ENCODE data around the gene TSHR. TPM values are rescaled to one million over a fixed set of nuclear protein-coding genes. Genes with fewer than 3 reads are reported as not detected.

Gene TSHR
- total RNA-seq, 4 donors from 2014 or later = 0.99 to 1.8 (median 1.1) TPM; not detected in 1

- H3K4me3 ChIP-seq (ENCODE audit: low read depth, poor library complexity, severe bottlenecking) = no peak overlapping the region
- intact Hi-C loops (cut with DNase I; ENCODE audit: low total_unique reads) = no loop called here
- TF ChIP-seq CTCF (IDR thresholded peaks at IDR 0.05) = no peak
- no peak for TF ChIP-seq POLR2A (IDR thresholded peaks at IDR 0.05)
- no peak for DNase-seq (ENCODE audit: low spot score in 2 of 2)
- 75 to 90% methylated on average over 4 of the region's 4 CpGs for whole genome bisulfite sequencing, 2 donors
Measured at GRCh38 chr14:81125536-81125935, 170.1 kb downstream of the TSHR start.

GRCh38 chr14:81127785-81128184 lies 172.4 kb downstream of the TSHR start:
- intact Hi-C loops (cut with DNase I; ENCODE audit: low total_unique reads) = no loop called here
- 62 to 70% methylated on average over 5 of the region's 5 CpGs for WGBS, 2 donors
- DNase-seq (ENCODE audit: low spot score in 2 of 2) = no peak
- TF ChIP-seq POLR2A (IDR thresholded peaks at IDR 0.05) (no peak), CTCF (IDR thresholded peaks at IDR 0.05) (no peak)
- no peak overlapping the region for H3K4me3 ChIP-seq (ENCODE audit: low read depth, poor library complexity, severe bottlenecking)

GRCh38 chr14:81129242-81129641 lies 173.8 kb downstream of the TSHR start:
- 96 to 100% methylated on average over 1 of the region's 1 CpG for WGBS, 2 donors
- no peak for DNase-seq (ENCODE audit: low spot score in 2 of 2)
- intact Hi-C loops (cut with DNase I; ENCODE audit: low total_unique reads) = no loop called here
- TF ChIP-seq CTCF (IDR thresholded peaks at IDR 0.05) = no peak
- no peak for TF ChIP-seq POLR2A (IDR thresholded peaks at IDR 0.05)
- H3K4me3 ChIP-seq (ENCODE audit: low read depth, poor library complexity, severe bottlenecking) = no peak overlapping the region

- WGBS, 2 donors = 19 to 24% methylated on average over 3 of the region's 3 CpGs
- H3K4me3 ChIP-seq (ENCODE audit: low read depth, poor library complexity, severe bottlenecking) = no peak overlapping the region
- no peak for TF ChIP-seq POLR2A (IDR thresholded peaks at IDR 0.05)
- no peak for TF ChIP-seq CTCF (IDR thresholded peaks at IDR 0.05)
- no peak for DNase-seq (ENCODE audit: low spot score in 2 of 2)
- intact Hi-C loops (cut with DNase I; ENCODE audit: low total_unique reads) = no loop called here
Measured at GRCh38 chr14:81132468-81132867, 177.0 kb downstream of the TSHR start.

GRCh38 chr14:81133400-81133799 lies 178.0 kb downstream of the TSHR start:
- no peak overlapping the region for H3K4me3 ChIP-seq (ENCODE audit: low read depth, poor library complexity, severe bottlenecking)
- intact Hi-C loops (cut with DNase I; ENCODE audit: low total_unique reads) = no loop called here
- 74 to 77% methylated on average over 2 of the region's 2 CpGs for WGBS, 2 donors
- no peak for DNase-seq (ENCODE audit: low spot score in 2 of 2)
- no peak for TF ChIP-seq POLR2A (IDR thresholded peaks at IDR 0.05)
- no peak for TF ChIP-seq CTCF (IDR thresholded peaks at IDR 0.05)

GRCh38 chr14:81137316-81137715 lies 181.9 kb downstream of the TSHR start:
- no peak for TF ChIP-seq POLR2A (IDR thresholded peaks at IDR 0.05)
- TF ChIP-seq CTCF (IDR thresholded peaks at IDR 0.05) = no peak
- DNase-seq (ENCODE audit: low spot score in 2 of 2) = no peak
- WGBS, 2 donors = 63 to 65% methylated on average over 2 of the region's 2 CpGs
- H3K4me3 ChIP-seq (ENCODE audit: low read depth, poor library complexity, severe bottlenecking) = no peak overlapping the region
- intact Hi-C loops (cut with DNase I; ENCODE audit: low total_unique reads) = no loop called here
